ENCODE data around the gene HAL. TPM values are rescaled to one million over a fixed set of nuclear protein-coding genes. Genes with fewer than 3 reads are reported as not detected.

HAL gene
- total and polyA plus RNA-seq, 2 of the 13 experiments (the other 11 are each of a cell fraction or from before 2014, with no cell fraction given): 0.89 to 37.8 TPM

DNA sequence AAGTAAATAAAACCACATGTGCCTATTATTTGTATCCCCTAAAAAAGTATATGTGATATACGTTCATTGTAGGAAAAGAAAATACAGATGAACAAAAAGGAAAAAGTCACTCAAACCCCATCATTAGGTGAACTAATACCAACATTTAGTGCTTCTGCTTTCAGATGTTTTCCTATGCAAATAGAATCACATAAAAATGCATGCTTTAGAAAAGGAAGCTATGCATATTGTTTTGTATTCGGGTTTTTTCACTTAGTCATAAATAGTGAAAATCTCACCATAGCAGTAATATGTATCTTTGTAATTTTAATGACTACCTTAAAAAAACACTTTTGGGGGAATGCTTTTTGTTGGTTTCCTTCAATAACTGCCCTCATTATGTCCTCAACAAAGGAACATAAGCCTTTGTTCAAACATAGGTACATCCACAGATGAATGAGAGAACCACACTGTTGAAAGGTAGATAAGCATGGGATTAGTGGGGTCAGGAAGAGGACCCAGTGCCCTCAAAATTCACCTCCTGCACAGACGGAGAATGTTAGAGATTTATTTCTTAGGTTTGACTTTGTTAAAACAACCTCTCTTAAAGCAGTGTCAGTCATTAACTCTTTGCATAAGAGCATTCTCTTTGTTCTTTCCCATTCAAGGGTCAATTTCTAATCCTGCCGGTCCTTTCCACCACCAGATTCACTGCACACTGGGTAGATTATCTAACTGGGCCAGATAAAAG is 46.5 kb downstream of the HAL start (continued):
- TF ChIP-seq, protein P1, sequence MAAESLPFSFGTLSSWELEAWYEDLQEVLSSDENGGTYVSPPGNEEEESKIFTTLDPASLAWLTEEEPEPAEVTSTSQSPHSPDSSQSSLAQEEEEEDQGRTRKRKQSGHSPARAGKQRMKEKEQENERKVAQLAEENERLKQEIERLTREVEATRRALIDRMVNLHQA (CRISPR knock-in tag; IDR thresholded peaks at IDR 0.05): no peak
- TF ChIP-seq ZNF772 (CRISPR knock-in tag; IDR thresholded peaks at IDR 0.05) (peak; percentile 56; the same call in 1 of the 2 replicates), KDM6A (CRISPR knock-in tag; IDR thresholded peaks at IDR 0.05; ENCODE audit: low read depth) (peak; percentile 65), ZBTB3 (CRISPR knock-in tag; IDR thresholded peaks at IDR 0.05; ENCODE audit: borderline replicate concordance, low read depth) (no peak), JUND (CRISPR knock-in tag; IDR thresholded peaks at IDR 0.05) (no peak), NONO (IDR thresholded peaks at IDR 0.05) (no peak), NONO (CRISPR knock-in tag; conservative IDR thresholded peaks at IDR 0.05) (peak; percentile 69; the same call in 1 of the 2 replicates), ZNF180 (CRISPR knock-in tag; IDR thresholded peaks at IDR 0.05; ENCODE audit: borderline replicate concordance, low read depth) (no peak), DNMT1 (CRISPR knock-in tag; IDR thresholded peaks at IDR 0.05) (no peak), SMYD3 (CRISPR knock-in tag; IDR thresholded peaks at IDR 0.05) (no peak), GATAD2A (CRISPR knock-in tag; IDR thresholded peaks at IDR 0.05) (peak; percentile 95), FOXA1 (IDR thresholded peaks at IDR 0.05) (0 out of 2 replicates have a peak, but pooled peaks have one; percentile 15), FOXA1 (CRISPR knock-in tag; IDR thresholded peaks at IDR 0.05) (peak; percentile 88), MEF2D (CRISPR knock-in tag; IDR thresholded peaks at IDR 0.05) (no peak; the same call in 1 of the 2 replicates), STAG1 (CRISPR knock-in tag; IDR thresholded peaks at IDR 0.05) (no peak), ZFYVE20 (CRISPR knock-in tag; IDR thresholded peaks at IDR 0.05; ENCODE audit: borderline replicate concordance, low read depth) (no peak), NCOA2 (CRISPR knock-in tag; IDR thresholded peaks at IDR 0.05) (peak; percentile 98), NFATC3 (CRISPR knock-in tag; IDR thresholded peaks at IDR 0.05) (no peak), ZNF577 (CRISPR knock-in tag; IDR thresholded peaks at IDR 0.05; ENCODE audit: borderline replicate concordance, low read depth) (no peak), JDP2 (CRISPR knock-in tag; IDR thresholded peaks at IDR 0.05; ENCODE audit: borderline replicate concordance) (peak; percentile 58; the same call in 1 of the 2 replicates), HMG20B (CRISPR knock-in tag; conservative IDR thresholded peaks at IDR 0.05) (peak; percentile 97)
- TF ChIP-seq, protein P2, sequence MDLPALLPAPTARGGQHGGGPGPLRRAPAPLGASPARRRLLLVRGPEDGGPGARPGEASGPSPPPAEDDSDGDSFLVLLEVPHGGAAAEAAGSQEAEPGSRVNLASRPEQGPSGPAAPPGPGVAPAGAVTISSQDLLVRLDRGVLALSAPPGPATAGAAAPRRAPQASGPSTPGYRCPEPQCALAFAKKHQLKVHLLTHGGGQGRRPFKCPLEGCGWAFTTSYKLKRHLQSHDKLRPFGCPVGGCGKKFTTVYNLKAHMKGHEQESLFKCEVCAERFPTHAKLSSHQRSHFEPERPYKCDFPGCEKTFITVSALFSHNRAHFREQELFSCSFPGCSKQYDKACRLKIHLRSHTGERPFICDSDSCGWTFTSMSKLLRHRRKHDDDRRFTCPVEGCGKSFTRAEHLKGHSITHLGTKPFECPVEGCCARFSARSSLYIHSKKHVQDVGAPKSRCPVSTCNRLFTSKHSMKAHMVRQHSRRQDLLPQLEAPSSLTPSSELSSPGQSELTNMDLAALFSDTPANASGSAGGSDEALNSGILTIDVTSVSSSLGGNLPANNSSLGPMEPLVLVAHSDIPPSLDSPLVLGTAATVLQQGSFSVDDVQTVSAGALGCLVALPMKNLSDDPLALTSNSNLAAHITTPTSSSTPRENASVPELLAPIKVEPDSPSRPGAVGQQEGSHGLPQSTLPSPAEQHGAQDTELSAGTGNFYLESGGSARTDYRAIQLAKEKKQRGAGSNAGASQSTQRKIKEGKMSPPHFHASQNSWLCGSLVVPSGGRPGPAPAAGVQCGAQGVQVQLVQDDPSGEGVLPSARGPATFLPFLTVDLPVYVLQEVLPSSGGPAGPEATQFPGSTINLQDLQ (CRISPR knock-in tag; IDR thresholded peaks at IDR 0.05): no peak
- TF ChIP-seq, protein P3, sequence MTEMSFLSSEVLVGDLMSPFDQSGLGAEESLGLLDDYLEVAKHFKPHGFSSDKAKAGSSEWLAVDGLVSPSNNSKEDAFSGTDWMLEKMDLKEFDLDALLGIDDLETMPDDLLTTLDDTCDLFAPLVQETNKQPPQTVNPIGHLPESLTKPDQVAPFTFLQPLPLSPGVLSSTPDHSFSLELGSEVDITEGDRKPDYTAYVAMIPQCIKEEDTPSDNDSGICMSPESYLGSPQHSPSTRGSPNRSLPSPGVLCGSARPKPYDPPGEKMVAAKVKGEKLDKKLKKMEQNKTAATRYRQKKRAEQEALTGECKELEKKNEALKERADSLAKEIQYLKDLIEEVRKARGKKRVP (CRISPR knock-in tag; IDR thresholded peaks at IDR 0.05): peak in 1 of 2 experiments; percentile 39; a peak in 1 of 4 replicates
